Activated CD8-positive, alpha-beta memory T cell treated with anti-CD3 and anti-CD28 coated beads for 4 hours (primary cell): ENCODE results near the gene SNX19.

ENCODE experiments used
- DNase-seq, 2 donors: peaks; one replicate each; pipeline ENCODE4 v3.0.0-alpha.2; 2020; ENCODE audit warnings: low read depth in 2 of 2

The SNX19 gene

GRCh38 chr11:130846606-130847005 lies 69.7 kb downstream of the SNX19 start:
- DNase-seq: no peak

DNA sequence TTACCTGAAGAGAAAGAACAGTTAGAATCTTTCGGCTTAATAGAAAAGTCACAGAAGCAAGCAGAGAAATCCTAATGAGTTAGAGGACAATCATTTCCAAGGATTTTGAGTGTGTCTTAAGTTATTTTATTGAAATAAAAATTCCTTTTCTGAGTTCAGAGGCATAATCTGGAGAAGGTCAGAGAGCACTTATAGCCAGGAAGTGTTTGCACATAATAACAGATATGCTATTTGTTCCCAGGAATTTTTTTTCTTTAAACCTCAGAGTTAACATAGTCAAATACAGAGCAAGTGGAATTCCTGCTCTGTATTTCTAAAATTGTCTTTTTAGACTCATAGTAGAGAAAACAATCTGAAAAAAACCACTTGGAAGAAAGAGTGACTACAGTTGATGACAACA lies 74.3 kb downstream of the SNX19 start:
- no peak for DNase-seq

DNA sequence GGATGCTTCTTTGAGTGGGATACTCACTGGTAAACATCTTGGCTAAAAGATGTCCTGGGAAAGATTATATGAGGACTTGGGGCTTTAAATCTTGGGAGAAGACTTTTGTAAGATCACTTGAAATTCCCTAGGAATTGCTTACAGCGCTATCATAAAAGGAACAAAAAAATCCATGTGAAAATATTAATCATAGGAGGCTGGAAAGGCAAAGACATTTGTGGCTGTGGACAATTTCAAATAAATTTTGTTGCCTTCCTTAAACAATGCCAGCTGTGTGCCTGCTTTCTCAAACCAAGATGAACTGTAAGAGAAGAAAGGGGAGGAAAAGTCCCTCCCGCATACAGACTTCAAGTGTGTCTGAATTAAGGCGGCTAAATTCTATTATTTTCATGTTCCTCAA lies 75.6 kb downstream of the SNX19 start:
- DNase-seq: no peak

DNA sequence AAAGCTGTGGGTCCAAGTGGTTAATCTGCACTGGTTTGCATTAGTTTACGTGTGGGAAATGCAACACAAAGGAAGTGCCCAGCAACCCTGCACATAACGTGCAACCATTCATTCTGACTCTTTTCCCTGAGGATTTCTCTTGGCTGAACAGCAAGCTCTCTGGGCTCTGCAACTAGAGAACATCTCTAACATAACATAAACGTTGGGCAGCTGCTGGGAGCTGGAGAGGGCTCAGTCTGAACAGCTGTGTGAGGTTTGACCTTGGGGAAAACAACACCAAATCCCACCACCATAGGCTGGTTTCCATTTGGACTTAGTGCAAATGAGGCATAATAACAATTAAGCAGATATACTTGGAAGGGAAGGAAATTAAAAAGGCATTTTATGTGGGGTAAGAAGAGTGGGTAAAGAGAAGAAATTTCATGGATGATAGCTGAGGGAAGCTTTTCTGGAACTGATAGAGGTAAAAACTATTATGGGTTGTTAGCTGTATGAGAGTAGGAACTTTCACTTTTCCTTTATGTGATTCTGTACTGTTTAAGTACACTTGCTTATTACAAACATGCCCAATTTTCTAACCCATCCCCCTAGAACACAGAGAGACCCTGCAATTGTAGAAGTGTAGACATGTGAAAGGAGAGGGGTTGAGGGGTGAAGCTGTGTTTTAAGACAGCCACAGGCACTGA lies 76.2 kb downstream of the SNX19 start:
- no peak for DNase-seq

- DNase-seq: no peak
Measured at GRCh38 chr11:130837194-130837593, 79.1 kb downstream of the SNX19 start.

- DNase-seq: no peak
Measured at GRCh38 chr11:130834886-130835285, 81.4 kb downstream of the SNX19 start.

GRCh38 chr11:130832566-130833425 lies 83.5 kb downstream of the SNX19 start:
- no peak for DNase-seq

DNA sequence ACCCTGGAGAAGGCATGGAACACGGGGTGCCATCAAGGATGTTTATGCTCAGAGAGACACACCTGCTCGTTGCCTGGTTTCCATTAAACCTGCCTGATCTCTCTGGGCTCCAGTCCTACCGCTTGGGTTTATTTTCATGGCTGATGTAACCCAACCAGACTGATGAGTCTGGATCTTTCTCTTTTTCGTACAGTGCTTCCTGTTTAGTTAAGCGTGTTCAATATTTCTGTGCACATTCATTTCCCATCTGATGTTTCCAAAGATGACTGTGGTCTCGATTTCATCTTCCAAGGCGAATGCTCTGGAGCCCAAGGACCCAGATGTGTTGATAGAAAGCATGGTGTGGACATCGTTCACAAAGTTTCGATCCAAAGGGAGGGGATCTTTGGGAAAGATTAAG lies 84.3 kb downstream of the SNX19 start:
- no peak for DNase-seq

DNA sequence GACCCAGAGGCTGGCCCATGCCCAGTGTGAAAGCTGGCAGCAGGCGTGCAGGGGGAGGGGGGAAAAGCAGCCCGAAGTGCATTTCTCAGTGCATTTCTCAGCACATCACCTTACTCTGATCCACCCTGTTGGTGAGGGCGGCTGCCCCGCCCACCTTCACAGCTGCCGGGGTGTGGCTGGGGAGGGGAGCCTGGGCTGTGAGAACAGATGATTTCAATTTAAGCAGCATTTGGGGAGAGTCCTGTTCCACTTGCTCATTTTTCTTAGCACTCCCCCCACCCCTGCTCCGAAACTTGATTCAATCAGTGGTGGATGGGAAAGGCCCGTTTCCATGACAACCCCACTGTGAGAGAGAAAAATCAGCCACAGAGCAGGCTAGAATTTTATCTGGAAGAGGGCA lies 84.8 kb downstream of the SNX19 start:
- DNase-seq: no peak

DNA sequence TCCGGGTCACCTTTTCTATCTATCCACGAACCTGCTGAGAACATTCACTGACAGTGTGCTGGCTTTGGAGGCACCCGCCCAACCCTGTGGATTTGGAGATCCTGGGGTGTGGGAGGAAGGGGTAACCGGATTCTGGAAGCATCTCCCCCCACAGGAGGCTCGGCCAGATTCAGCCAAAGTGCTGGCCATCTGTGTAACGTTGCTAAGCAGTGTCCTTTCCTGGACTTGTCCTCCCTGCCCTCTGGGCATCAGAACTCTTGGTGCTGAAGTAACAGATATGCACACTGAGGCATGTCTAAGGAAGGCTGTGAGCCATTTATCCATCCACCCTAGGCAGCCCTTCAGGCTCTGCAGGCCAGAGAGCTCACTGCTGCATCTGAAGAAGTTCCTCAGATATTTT lies 85.7 kb downstream of the SNX19 start:
- no peak for DNase-seq

DNA sequence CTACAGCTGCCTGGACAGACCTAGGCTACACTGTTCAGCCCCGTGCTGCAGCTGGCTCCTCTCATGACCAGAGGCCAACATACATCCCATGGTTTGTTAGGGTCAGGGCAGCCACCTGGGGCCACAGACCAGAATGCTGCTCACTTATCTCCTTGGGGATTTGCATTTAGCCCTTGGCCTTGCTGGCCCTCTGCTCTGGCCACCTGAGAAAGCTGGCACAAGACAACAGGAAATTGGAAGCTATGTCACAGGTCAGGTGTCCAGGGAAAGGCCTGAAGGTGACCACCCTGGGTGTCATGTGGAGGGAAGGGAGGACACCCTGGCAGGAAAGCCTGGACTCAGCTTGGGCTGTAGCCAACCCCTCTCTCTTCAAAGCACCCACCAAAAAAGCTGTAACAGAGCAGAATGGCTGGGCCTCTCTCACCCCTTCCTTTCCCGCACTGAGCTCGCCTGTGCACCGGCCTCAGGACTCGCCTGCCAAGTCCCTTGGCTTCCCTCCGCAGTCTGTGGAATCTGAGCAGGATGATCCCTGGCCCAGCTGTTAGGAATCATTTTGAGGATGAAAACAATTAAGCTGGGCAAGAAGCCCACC lies 86.3 kb downstream of the SNX19 start:
- DNase-seq: no peak

DNA sequence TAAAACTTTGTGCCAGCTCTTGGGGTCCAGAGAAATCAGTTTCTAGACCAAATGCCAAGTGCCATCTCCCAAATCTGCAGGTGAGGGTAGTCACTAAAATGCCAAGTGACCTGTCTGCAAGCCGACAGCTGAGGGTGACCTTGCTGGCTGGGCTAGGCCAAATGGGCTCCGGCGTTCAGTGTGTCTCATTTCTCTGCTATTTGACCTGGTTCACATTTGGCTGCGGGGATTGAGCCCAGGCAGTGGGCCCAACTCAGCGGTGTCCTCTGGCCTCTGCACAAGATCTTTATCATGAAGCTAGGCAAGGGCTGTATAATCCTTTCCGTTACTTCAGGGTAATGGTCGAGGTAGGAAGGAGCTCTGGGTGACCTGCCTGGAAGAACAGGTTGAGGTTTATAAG lies 87.5 kb downstream of the SNX19 start:
- DNase-seq: no peak

DNA sequence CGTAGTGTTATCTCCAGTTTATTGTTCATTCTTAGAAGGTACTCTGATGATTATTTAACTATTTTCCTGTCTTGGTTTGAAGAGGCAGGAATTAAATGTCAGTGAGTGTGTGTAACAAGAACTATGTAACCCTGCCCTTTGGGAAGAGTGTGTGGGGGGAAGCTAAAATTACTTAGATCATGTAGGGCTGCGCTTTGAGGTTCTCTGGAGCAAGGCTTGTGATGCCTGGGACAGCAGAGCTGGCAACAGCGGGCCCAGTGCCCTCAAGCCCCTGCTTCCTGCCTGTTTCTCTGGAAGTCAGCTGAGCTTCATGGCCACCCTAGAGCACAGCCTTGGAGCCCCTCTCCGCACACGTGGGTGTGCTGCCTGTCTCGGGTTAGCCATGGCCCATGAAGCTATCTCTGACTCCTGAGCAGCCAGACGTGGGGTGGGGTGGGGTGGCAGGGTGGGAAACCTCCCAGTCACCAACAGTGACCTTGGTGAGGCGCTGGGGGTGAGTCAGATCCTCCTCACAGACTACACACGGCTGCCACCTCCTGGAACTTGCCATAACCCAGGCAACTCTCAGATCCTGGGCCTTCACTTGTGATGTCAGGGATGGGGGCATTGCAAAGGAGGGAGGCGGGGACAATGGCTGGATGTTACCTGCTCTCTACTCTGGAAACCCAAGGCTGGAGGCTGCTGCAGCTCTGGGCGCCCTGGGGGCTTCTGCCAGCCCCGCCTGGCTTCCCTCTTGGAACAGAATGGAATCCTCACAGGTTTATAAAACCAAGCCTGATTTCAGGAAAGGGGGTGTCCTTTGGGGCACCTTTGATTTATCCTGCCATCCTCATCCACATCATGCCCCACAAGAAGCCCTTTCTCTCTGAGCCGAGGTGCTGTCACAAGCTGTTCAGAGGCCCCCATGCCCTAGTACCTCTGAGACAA lies 88.6 kb downstream of the SNX19 start:
- DNase-seq: no peak

DNA sequence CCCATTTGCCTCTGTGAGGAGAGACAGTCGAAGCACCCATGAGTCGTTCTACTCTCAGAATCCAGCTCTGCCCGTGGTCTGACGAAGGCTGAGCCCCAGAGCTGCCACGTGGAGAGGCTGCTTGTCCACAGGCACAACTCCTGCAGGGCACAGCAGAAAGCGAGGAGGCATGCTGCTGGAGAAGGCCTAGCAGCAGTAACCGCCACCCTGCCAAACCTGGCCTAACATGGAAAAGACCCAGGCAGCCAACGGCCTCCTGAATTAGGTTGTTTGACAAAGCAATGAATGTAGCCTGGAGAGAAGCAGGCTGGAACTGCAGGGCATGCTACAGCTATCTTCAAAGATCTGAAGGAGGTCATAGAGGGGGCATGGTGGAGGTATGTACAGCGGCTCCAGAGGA lies 89.7 kb downstream of the SNX19 start:
- DNase-seq: no peak

DNA sequence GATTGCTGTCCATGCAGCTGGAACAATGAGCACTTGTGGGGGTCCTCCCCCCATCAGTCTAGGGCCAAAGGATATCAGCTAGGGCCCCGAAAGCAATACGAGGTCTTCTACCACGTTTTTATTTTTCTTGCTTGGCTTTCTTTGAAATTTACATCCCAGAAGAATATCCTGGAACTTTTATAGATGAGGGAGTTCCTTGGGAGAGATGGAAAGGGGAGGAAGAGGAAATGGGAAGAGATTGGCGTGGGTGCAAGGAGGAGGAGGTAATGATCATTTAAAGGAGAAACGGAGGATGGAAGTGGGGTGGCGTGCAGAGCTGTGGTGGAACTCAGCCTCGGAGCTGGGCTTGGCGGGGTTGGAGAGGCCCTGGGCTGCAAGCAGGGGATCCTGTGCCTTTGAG lies 90.3 kb downstream of the SNX19 start:
- no peak for DNase-seq

GRCh38 chr11:130825561-130825960 lies 90.7 kb downstream of the SNX19 start:
- DNase-seq: no peak
